Epithelial cell of esophagus (primary cell): ENCODE data around the gene CCDC150.

Experiments
- DNase-seq: peaks from one replicate; pipeline ENCODE4 v3.0.0; 2010; ENCODE audit warnings: low read depth
- H3K4me3 ChIP-seq: 2 replicates; pipeline ENCODE4 v1.5.1; 2011; ENCODE audit warnings: mild to moderate bottlenecking, low read length, control low read depth
- TF ChIP-seq, protein P1 (sequence below): IDR thresholded peaks from 2 replicates; pipeline ENCODE4 v1.5.1; 2011; ENCODE audit warnings: low read depth, mild to moderate bottlenecking, low read length, control low read depth, inconsistent platforms; ENCODE audit not compliant: insufficient read depth; ENCODE audit errors: missing control alignments

The CCDC150 gene

GRCh38 chr2:196594158-196594557 lies 45.4 kb upstream of the CCDC150 start:
- TF ChIP-seq, protein P1, sequence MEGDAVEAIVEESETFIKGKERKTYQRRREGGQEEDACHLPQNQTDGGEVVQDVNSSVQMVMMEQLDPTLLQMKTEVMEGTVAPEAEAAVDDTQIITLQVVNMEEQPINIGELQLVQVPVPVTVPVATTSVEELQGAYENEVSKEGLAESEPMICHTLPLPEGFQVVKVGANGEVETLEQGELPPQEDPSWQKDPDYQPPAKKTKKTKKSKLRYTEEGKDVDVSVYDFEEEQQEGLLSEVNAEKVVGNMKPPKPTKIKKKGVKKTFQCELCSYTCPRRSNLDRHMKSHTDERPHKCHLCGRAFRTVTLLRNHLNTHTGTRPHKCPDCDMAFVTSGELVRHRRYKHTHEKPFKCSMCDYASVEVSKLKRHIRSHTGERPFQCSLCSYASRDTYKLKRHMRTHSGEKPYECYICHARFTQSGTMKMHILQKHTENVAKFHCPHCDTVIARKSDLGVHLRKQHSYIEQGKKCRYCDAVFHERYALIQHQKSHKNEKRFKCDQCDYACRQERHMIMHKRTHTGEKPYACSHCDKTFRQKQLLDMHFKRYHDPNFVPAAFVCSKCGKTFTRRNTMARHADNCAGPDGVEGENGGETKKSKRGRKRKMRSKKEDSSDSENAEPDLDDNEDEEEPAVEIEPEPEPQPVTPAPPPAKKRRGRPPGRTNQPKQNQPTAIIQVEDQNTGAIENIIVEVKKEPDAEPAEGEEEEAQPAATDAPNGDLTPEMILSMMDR = no peak
- H3K4me3 ChIP-seq = no peak overlapping the region
- no peak for DNase-seq

DNA sequence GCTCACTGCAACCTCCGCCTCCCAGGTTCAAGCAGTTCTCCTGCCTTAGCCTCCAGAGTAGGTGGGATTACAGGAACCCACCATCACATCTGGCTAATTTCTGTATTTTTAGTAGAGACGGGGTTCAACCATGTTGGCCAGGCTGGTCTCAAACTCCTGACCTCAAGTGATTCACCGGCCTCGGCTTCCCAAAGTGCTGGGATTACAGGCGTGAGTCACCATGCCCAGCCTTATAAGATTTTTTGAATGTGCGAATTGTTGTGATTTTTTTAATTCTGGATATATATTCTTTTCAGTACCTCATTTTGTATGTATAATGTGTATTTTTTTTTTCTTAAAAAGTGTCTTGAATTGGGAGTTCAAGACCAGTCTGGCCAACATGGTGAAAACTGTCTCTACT lies 42.0 kb upstream of the CCDC150 start:
- DNase-seq = no peak
- no peak overlapping the region for H3K4me3 ChIP-seq
- TF ChIP-seq, protein P1 = no peak

DNA sequence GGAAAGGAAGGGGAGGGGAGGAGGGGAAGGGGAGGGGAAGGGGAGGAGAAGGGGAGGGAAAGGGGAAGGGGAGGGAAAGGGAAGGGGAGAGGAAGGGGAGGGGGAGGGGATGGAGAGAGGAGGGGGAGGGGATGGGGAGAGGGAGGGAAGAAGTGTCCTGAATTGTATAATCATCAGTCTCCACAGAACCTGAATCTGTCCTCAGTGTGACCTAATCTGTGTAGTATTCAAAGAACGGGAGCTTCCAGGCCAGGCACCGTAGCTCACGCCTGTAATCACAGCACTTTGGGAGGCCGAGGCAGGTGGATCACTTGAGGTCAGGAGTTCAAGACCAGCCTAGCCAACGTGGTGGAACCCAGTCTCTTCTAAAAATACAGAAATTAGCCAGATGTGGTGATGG lies 41.1 kb upstream of the CCDC150 start:
- no peak for DNase-seq
- H3K4me3 ChIP-seq = no peak overlapping the region
- TF ChIP-seq, protein P1 = no peak

GRCh38 chr2:196598846-196599245 lies 40.7 kb upstream of the CCDC150 start:
- no peak for DNase-seq
- no peak overlapping the region for H3K4me3 ChIP-seq
- TF ChIP-seq, protein P1 = no peak

GRCh38 chr2:196601430-196602306 lies 37.8 kb upstream of the CCDC150 start:
- no peak overlapping the region for H3K4me3 ChIP-seq
- peak; percentile 84 for DNase-seq
- TF ChIP-seq, protein P1 = no peak

- TF ChIP-seq, protein P1 = no peak
- no peak for DNase-seq
- H3K4me3 ChIP-seq = no peak overlapping the region
Measured at GRCh38 chr2:196604196-196604595, 35.3 kb upstream of the CCDC150 start.

DNA sequence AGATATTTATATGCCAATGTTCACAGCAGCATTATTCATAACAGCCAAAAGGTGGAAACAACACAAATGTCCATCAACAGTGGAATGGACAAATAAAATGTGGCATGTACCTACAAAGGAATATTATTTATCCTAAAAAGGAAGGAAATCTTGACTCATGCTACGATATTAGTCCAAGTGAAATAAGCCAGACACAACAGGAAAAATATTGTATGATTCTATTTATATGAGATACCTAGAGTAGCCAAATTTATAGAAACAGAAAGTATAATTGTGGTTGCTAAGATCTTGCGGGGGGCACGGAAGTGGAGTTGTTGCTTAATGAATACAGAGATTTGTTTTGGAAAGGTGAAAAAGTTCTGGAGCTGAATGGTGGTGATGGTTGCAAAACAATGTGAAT lies 33.0 kb upstream of the CCDC150 start:
- H3K4me3 ChIP-seq = no peak overlapping the region
- TF ChIP-seq, protein P1 = no peak
- DNase-seq = no peak
